ENCODE data around the gene GLI3. TPM values are rescaled to one million over a fixed set of nuclear protein-coding genes. Genes with fewer than 3 reads are reported as not detected.
A peak's percentile ranks its signal among the peaks of the same experiment; 100 is the strongest.

Gene GLI3
- total and polyA plus RNA-seq, 8 donors: 0.29 to 7.0 (median 2.3) TPM

GRCh38 chr7:42242381-42242780, 5.4 kb upstream of the GLI3 start:
- TF ChIP-seq, protein P1, sequence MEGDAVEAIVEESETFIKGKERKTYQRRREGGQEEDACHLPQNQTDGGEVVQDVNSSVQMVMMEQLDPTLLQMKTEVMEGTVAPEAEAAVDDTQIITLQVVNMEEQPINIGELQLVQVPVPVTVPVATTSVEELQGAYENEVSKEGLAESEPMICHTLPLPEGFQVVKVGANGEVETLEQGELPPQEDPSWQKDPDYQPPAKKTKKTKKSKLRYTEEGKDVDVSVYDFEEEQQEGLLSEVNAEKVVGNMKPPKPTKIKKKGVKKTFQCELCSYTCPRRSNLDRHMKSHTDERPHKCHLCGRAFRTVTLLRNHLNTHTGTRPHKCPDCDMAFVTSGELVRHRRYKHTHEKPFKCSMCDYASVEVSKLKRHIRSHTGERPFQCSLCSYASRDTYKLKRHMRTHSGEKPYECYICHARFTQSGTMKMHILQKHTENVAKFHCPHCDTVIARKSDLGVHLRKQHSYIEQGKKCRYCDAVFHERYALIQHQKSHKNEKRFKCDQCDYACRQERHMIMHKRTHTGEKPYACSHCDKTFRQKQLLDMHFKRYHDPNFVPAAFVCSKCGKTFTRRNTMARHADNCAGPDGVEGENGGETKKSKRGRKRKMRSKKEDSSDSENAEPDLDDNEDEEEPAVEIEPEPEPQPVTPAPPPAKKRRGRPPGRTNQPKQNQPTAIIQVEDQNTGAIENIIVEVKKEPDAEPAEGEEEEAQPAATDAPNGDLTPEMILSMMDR (IDR thresholded peaks at IDR 0.05): no peak
- TF ChIP-seq POLR2A (IDR thresholded peaks at IDR 0.05) (no peak), POLR2AphosphoS5 (IDR thresholded peaks at IDR 0.05) (no peak), EP300 (IDR thresholded peaks at IDR 0.05) (no peak)
- Histone ChIP-seq H3K27me3 (peaks cover 0 to 16% (median 5%) of the 10 kb centered on the region in 3 donors), H3K9me3 (no peaks in the 10 kb centered on the region), H3K4me1 (peaks cover 0 to 13% (median 5%) of the 10 kb centered on the region in 4 donors), H3K27ac (no peak overlapping the region), H3K4me3 (no peak overlapping the region), H3K36me3 (no peaks in the 10 kb centered on the region)
- 65 to 83% (median 71%) methylated on average over 3 of the region's 3 CpGs for WGBS, 5 donors
- no peak for DNase-seq
- intact Hi-C loops (cut with DNase I; ENCODE audit: low total_unique reads): no loop called here

- Histone ChIP-seq H3K36me3 (no peaks in the 10 kb centered on the region), H3K4me1 (peaks cover 0 to 16% (median 7%) of the 10 kb centered on the region in 4 donors), H3K4me3 (no peak overlapping the region), H3K27ac (no peak overlapping the region), H3K27me3 (peaks cover 0 to 24% (median 8%) of the 10 kb centered on the region in 3 donors), H3K9me3 (no peaks in the 10 kb centered on the region)
- intact Hi-C loops (cut with DNase I; ENCODE audit: low total_unique reads): no loop called here
- no peak for DNase-seq
- no peak for TF ChIP-seq POLR2AphosphoS5 (IDR thresholded peaks at IDR 0.05)
- TF ChIP-seq EP300 (IDR thresholded peaks at IDR 0.05): no peak
- no peak for TF ChIP-seq POLR2A (IDR thresholded peaks at IDR 0.05)
- TF ChIP-seq, protein P1 (IDR thresholded peaks at IDR 0.05): no peak
- WGBS, 5 donors: 64 to 81% (median 77%) methylated on average over 6 of the region's 6 CpGs
These were observed 4.4 kb upstream of the GLI3 start for GRCh38 chr7:42241424-42241823.

- no peak overlapping the region for H3K4me3 ChIP-seq
- peaks cover 0 to 25% (median 16%) of the 10 kb centered on the region in 4 donors for H3K4me1 ChIP-seq
- no peak overlapping the region for H3K27ac ChIP-seq
- no peak for TF ChIP-seq POLR2AphosphoS5 (IDR thresholded peaks at IDR 0.05)
- TF ChIP-seq EP300 (IDR thresholded peaks at IDR 0.05): no peak
- TF ChIP-seq, protein P1 (IDR thresholded peaks at IDR 0.05): no peak
- TF ChIP-seq POLR2A (IDR thresholded peaks at IDR 0.05): no peak
- no peaks in the 10 kb centered on the region for H3K9me3 ChIP-seq
- WGBS, 5 donors: 39 to 58% (median 43%) methylated on average over 2 of the region's 2 CpGs
- peak in 1 of 2 donors; percentile 24 for DNase-seq
- H3K36me3 ChIP-seq: no peaks in the 10 kb centered on the region
- intact Hi-C loops (cut with DNase I; ENCODE audit: low total_unique reads): no loop called here
- H3K27me3 ChIP-seq: peaks cover 0 to 34% (median 18%) of the 10 kb centered on the region in 3 donors
These were observed 3.4 kb upstream of the GLI3 start for GRCh38 chr7:42240416-42240815.

- WGBS, 5 donors: 43 to 59% (median 53%) methylated on average over 15 of the region's 15 CpGs
- no peaks in the 10 kb centered on the region for H3K9me3 ChIP-seq
- H3K4me1 ChIP-seq: peaks cover 0 to 40% (median 25%) of the 10 kb centered on the region in 4 donors
- H3K27ac ChIP-seq: peak overlapping the region; percentile 75 to 94 (median 89)
- peak in 1 of 2 donors; percentile 48 for DNase-seq
- H3K27me3 ChIP-seq: peaks cover 0 to 39% (median 21%) of the 10 kb centered on the region in 3 donors
- H3K4me3 ChIP-seq: peak overlapping the region in 2 of 4 donors; percentile 73 to 76
- TF ChIP-seq EP300 (IDR thresholded peaks at IDR 0.05) (no peak), POLR2AphosphoS5 (IDR thresholded peaks at IDR 0.05) (no peak), POLR2A (IDR thresholded peaks at IDR 0.05) (no peak)
- TF ChIP-seq, protein P1 (IDR thresholded peaks at IDR 0.05): no peak
- intact Hi-C loops (cut with DNase I; ENCODE audit: low total_unique reads): no loop called here
- no peaks in the 10 kb centered on the region for H3K36me3 ChIP-seq
These were observed 1.8 kb upstream of the GLI3 start for GRCh38 chr7:42238709-42239366.

Data from stomach (tissue), 9 donors.